Activated CD4-positive, CD25-positive, alpha-beta regulatory T cell (primary cell): ENCODE results near the gene BLCAP.

Source experiments
- DNase-seq, 4 experiments: peaks; one replicate each; lab custom pipeline; 2025; lab: John Stamatoyannopoulos, UW

BLCAP gene

DNA sequence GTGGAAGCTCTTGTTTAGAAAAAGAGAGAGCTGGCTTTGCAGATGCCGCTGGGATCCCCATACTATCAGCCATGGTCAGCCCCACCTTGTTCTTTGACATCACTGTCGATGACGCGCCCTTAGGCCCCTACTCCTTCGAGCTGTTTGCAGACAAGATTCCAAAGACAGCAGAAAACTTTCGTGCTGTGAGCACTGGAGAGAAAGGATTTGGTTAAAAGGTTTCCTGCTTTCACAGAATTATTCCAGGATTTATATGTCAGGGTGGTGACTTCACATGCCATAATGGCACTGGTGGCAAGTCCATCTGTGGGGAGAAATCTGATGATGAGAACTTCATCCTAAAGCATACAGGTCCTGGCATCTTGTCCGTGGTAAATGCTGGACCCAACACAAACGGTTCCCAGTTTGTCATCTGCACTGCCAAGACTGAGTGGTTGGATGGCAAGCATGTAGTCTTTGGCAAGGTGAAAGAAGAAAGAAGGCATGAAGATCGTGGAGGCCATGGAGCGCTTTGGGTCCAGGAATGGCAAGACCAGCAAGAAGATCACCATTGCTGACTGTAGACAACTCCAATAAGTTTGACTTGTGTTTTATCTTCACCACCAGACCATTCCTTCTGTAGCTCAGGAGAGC lies 2.4 kb upstream of the BLCAP start:
- no peak for DNase-seq

- DNase-seq, result no peak
Measured at GRCh38 chr20:37529214-37529967, 1.7 kb upstream of the BLCAP start.

DNA sequence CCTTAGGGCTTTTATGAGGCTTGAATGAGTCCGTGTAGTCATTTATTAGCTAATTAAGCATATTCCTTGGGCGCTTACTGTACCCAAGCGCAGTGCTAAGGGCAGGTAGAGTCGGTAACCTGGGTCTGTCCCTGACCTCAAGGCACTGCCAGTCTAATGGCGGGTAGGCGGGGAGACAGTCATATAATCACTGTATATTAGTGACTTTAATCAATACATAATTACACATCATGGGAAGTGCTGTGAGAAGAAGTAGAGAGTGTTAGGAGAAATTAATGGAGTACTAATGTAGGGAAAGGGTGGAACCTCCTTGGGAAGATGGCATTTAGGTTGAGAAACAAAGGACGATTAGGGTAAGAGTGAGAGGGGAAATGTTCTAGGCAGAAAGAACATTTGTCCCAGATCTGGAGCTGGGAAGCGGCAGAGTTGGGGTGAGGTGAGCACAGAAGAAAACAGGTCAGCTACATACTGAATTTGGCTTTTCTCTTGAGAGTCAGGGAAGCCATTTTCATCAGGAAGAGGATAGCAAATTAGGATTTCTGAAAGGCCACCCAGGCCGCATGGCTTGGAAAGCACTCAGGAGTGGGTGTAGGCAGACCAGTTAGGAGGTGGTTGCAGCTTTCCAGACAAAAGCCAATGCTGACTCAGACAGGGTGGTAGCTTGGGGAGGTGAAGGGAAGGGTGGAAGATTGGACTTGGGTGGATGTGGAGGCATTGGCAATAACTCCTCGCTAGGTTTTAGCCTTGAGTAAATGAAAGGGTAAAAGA lies 954 bp upstream of the BLCAP start:
- DNase-seq, result no peak

GRCh38 chr20:37526839-37527637 lies 638 bp downstream of the BLCAP start:
- no peak for DNase-seq

DNA sequence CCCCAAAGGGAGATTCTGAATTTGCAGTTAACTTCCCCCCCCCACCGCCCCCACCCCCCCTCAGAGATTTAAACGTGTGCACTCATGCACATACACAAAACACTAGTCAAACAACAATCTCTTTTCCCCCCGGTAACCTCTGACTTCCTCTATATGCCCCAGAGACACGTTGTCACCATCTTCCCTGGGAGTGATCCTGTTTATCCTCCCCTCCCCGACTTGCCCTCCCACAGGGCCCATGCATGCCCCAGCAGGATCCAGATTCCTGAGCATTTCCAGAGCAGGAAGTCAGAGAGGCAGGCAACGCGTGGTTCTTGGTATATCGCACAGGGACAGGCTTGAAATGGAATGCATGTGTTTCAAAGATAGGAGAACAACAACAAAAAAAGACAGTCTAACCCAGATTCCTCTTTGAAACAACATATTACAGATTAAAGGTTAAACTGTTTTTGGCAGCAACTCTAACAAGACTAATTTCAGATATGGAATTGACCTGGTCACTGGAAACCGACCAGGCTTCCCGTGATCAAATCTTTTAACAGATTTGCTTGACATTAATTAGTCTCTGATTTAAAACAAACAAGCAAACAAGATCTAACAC lies 1.3 kb downstream of the BLCAP start:
- no peak for DNase-seq

DNA sequence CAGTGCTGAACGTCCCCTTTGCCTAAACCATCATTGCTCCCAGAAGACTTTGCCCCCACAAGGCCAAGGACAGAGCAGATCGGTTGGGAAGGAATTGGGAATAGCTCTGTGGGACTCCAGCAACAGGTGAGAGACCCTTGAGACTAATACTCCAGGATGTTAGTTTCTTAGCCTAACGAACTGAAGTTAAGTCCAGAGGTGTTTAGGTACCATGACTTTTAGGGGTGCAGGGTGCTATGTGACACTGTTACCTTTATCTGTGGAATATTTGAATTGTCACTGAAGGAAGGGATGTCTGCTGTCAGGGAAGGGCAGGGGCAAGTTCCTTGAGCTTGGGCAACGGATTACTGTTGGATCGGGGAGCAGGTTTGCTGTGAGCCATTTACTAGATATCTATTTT lies 1.9 kb downstream of the BLCAP start:
- DNase-seq, result no peak

- no peak for DNase-seq
Measured at GRCh38 chr20:37524859-37525708, 2.6 kb downstream of the BLCAP start.

GRCh38 chr20:37523911-37524700 lies 3.6 kb downstream of the BLCAP start:
- no peak for DNase-seq

DNA sequence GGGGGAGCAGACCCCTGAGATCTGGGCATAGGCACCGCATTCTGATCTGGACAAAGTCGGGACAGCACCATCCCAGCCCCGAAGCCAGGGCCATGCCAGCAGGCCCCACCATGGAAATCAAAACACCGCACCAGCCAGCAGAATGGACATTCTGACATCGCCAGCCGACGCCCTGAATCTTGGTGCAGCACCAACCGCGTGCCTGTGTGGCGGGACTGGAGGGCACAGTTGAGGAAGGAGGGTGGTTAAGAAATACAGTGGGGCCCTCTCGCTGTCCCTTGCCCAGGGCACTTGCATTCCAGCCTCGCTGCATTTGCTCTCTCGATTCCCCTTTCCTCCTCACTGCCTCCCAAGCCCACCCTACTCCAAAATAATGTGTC lies 4.7 kb downstream of the BLCAP start:
- no peak for DNase-seq

GRCh38 chr20:37522260-37523011 lies 5.2 kb downstream of the BLCAP start:
- DNase-seq, result no peak

- no peak for DNase-seq
Measured at GRCh38 chr20:37521061-37521771, 6.5 kb downstream of the BLCAP start, which contains the start of gene NNAT. Gene NNAT, plus strand, starts transcription at chr20:37521250. Its CDS starts 82 bp downstream, at chr20:37521332.

- no peak for DNase-seq
Measured at GRCh38 chr20:37520419-37520955, 7.2 kb downstream of the BLCAP start.

DNA sequence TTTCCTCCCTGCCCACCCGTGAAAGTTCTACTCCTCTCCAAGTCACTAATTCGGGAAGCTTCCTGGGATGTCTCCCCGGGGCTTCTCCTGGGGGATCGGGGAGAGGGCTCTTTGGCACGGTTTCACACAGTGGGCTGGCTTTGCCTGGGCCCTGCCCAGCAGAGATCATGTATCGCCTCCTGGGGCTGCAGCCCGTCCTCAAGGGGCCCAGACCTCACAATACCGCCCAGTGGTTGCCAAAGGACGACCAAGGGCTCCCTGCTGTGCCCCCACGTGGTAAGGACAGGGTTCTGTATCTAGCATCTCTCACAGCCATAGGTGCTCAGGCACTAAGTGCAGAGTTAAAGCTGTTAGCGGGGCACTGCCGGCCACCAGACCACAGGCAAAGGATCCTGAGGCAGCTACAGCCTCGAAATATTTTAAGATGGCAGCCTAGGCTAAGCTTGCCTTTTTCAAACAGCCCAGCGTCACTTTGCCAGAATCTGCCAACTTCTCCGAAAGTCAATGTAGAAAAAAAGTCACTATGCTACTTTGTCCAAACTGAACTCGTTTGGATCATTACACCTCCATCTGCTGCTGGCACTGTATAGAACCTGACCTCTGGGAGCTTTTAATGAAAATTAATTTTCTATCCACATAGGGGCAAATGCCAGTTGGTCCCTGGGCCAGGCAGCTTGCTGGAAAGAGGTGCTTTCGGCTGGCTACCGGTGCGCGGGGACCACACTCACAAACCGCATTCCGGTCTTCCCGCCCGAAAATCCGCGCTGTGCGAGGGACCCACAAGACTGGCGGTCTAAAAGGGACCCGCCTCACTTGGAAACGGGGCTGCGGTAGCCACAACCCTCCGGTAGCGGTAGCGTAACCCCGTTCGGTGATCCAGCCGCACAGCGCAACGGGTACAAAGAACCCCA lies 7.9 kb downstream of the BLCAP start:
- no peak for DNase-seq

DNA sequence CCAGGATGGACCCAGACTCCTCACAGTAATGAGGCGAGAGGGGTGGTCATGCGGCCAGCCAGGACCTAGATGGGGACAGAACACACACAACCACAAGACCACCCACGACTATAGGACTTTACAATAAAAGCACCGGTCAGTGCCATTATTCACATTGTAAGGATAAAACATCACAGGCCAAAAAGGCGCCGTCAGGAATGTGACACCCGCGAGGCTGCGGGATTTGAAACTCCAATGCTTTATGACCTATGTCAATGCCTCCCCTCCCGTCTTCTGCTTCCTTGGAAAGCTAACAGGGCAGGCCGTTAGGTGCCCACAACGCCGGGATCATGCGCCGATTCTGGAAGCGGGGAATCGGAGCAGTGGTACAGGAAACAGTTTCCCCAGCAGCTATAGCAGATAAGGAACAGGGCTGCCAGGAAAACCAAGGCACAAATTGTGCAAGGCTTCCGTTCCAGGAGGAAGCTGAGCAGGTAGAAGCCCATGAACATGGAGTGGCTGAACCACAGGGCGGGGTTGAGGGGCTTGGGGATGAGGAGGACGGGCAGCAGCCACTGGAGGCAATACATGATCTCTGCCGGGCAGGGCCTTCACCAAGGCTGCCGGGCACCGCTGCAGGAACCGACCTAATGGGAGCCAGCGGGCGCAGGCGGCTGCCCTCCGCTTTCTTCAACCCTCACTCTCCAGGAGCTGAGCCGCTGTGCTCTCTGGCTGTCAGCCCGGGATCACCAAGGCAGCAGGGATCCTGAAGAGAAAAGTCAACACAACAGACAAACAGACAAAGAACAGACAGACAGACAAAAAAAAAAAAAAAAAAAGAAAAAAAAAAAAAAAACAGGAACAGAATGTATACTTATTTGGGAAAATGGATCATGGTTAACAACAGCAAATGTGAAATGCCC lies 8.8 kb downstream of the BLCAP start:
- DNase-seq, result no peak

GRCh38 chr20:37518059-37518458 lies 9.6 kb downstream of the BLCAP start:
- no peak for DNase-seq
